Fibroblast of lung (primary cell): ENCODE data around the gene RPL39L. TPM values are rescaled to one million over a fixed set of nuclear protein-coding genes. Genes with fewer than 3 reads are reported as not detected.

ENCODE experiments used
- DNase-seq, 2 donors: peaks; one replicate each; pipeline versions ENCODE4 v3.0.0 to v3.0.0-alpha.2; 2010; ENCODE audit warnings: low read depth in 2 of 2
- H2AFZ ChIP-seq: 2 replicates; pipeline ENCODE4 v1.5.1; 2012; ENCODE audit warnings: low read length, control low read depth, inconsistent platforms
- H3K27ac ChIP-seq: 2 replicates; pipeline ENCODE4 v1.5.1; 2011; ENCODE audit warnings: low read length, control low read depth; ENCODE audit not compliant: insufficient read depth
- H3K27me3 ChIP-seq: 2 replicates; pipeline ENCODE4 v1.5.1; 2011; ENCODE audit warnings: mild to moderate bottlenecking, low read length; ENCODE audit not compliant: control insufficient read depth, insufficient read depth
- H3K36me3 ChIP-seq: 2 replicates; pipeline ENCODE4 v1.5.1; 2011; ENCODE audit warnings: low read length; ENCODE audit not compliant: control insufficient read depth, insufficient read depth
- H3K4me1 ChIP-seq: 2 replicates; pipeline ENCODE4 v1.5.1; 2011; ENCODE audit warnings: low read length; ENCODE audit not compliant: control insufficient read depth, insufficient read depth; ENCODE audit errors: extremely low read depth
- H3K4me2 ChIP-seq: 2 replicates; pipeline ENCODE4 v1.5.1; 2011; ENCODE audit warnings: low read length, control low read depth; ENCODE audit not compliant: insufficient read depth; ENCODE audit errors: extremely low read depth
- H3K4me3 ChIP-seq, 4 experiments: fragments of 200-600 bp in 1 of 4; sonication (generic) in 1 of 4; replicated peaks in 1 of 4; 2 replicates each; pipeline ENCODE4 v1.5.1; 2011 to 2016; ENCODE audit warnings: low read length in 4 of 4, low read depth in 3 of 4, mild to moderate bottlenecking in 3 of 4, control low read depth in 2 of 4, inconsistent platforms in 1 of 4, mixed read lengths in 1 of 4; ENCODE audit not compliant: insufficient read depth in 1 of 4; ENCODE audit errors: control extremely low read depth in 1 of 4
- H3K79me2 ChIP-seq: 2 replicates; pipeline ENCODE4 v1.5.1; 2012; ENCODE audit warnings: mild to moderate bottlenecking, low read length, inconsistent platforms; ENCODE audit not compliant: control insufficient read depth, insufficient read depth
- H3K9ac ChIP-seq: 2 replicates; pipeline ENCODE4 v1.5.1; 2011; ENCODE audit warnings: mild to moderate bottlenecking, low read length, control low read depth; ENCODE audit not compliant: insufficient read depth
- H3K9me3 ChIP-seq: 2 replicates; pipeline ENCODE4 v1.5.1; 2012; ENCODE audit warnings: low read depth, low read length; ENCODE audit not compliant: control insufficient read depth, insufficient read depth
- H4K20me1 ChIP-seq: 2 replicates; pipeline ENCODE4 v1.5.1; 2011; ENCODE audit warnings: low read length; ENCODE audit not compliant: control insufficient read depth, insufficient read depth; ENCODE audit errors: extremely low read depth
- CTCF ChIP-seq, 2 donors: IDR thresholded peaks in 1 of 2; conservative IDR thresholded peaks in 1 of 2; 1 replicate in 1 of 2; 2 replicates in 1 of 2; pipeline ENCODE4 v1.5.1; 2011 to 2012; ENCODE audit warnings: low read length in 2 of 2, control low read depth in 1 of 2, inconsistent platforms in 1 of 2, low read depth in 1 of 2, mild to moderate bottlenecking in 1 of 2
- EZH2 ChIP-seq: IDR thresholded peaks from 2 replicates; pipeline ENCODE4 v1.5.1; 2012; ENCODE audit warnings: low read length, control low read depth, mild to moderate bottlenecking; ENCODE audit errors: missing control alignments
- polyA plus RNA-seq, 2 donors: library from polyadenylated mRNA; depleted of rRNA in 1 of 2; stranded (reverse) in 1 of 2; unstranded in 1 of 2; fragments of >200 nt; gene quantifications; 2 replicates each; pipeline ENCODE4 v1.2.1, GENCODE V29; 2011 to 2012; ENCODE audit warnings: missing spikeins in 1 of 2
- total RNA-seq: library from RNA; depleted of rRNA; stranded (reverse); fragments of >200 nt; gene quantifications from 2 replicates; pipeline ENCODE4 v1.2.1, GENCODE V29; 2014

The RPL39L gene
- total and polyA plus RNA-seq, 2 donors (not counting 1 experiment from before 2014, with no cell fraction given): 8.4 to 26.6 TPM

- Histone ChIP-seq H3K9me3 (no peaks in the 10 kb centered on the region), H3K4me1 (no peaks in the 10 kb centered on the region), H3K27ac (no peak overlapping the region), H3K36me3 (no peaks in the 10 kb centered on the region), H2AFZ (no peak overlapping the region), H3K9ac (no peak overlapping the region), H4K20me1 (no peaks in the 10 kb centered on the region), H3K4me3 (no peak overlapping the region), H3K4me2 (no peak overlapping the region), H3K27me3 (no peaks in the 10 kb centered on the region), H3K79me2 (no peaks in the 10 kb centered on the region)
- TF ChIP-seq EZH2: no peak
- no peak for TF ChIP-seq CTCF (conservative IDR thresholded peaks at IDR 0.05 in 1 of 2, IDR thresholded peaks at IDR 0.05 in 1 of 2; ENCODE audit: low read depth in 1 of 2, low read length in 2 of 2)
- DNase-seq: no peak
These were observed 11.3 kb upstream of the RPL39L start for GRCh38 chr3:187150599-187150998.

- Histone ChIP-seq H3K4me3 (no peak overlapping the region), H3K9me3 (no peaks in the 10 kb centered on the region), H3K27ac (no peak overlapping the region), H2AFZ (no peak overlapping the region), H3K4me2 (no peak overlapping the region), H3K4me1 (no peaks in the 10 kb centered on the region), H3K9ac (no peak overlapping the region), H3K27me3 (no peaks in the 10 kb centered on the region), H3K79me2 (no peaks in the 10 kb centered on the region), H4K20me1 (no peaks in the 10 kb centered on the region), H3K36me3 (no peaks in the 10 kb centered on the region)
- TF ChIP-seq CTCF (conservative IDR thresholded peaks at IDR 0.05 in 1 of 2, IDR thresholded peaks at IDR 0.05 in 1 of 2; ENCODE audit: low read depth in 1 of 2, low read length in 2 of 2) (no peak), EZH2 (no peak)
- DNase-seq: no peak
These were observed 10.9 kb upstream of the RPL39L start for GRCh38 chr3:187150186-187150585.

- TF ChIP-seq CTCF (conservative IDR thresholded peaks at IDR 0.05 in 1 of 2, IDR thresholded peaks at IDR 0.05 in 1 of 2; ENCODE audit: low read depth in 1 of 2, low read length in 2 of 2) (no peak), EZH2 (no peak)
- H3K4me3 ChIP-seq: no peak overlapping the region
- H3K79me2 ChIP-seq: no peaks in the 10 kb centered on the region
- no peaks in the 10 kb centered on the region for H3K9me3 ChIP-seq
- no peak overlapping the region for H2AFZ ChIP-seq
- no peak overlapping the region for H3K4me2 ChIP-seq
- H3K36me3 ChIP-seq: no peaks in the 10 kb centered on the region
- no peaks in the 10 kb centered on the region for H3K27me3 ChIP-seq
- no peak overlapping the region for H3K27ac ChIP-seq
- no peak overlapping the region for H3K9ac ChIP-seq
- H4K20me1 ChIP-seq: no peaks in the 10 kb centered on the region
- no peak for DNase-seq
- H3K4me1 ChIP-seq: no peaks in the 10 kb centered on the region
These were observed 7.1 kb upstream of the RPL39L start for GRCh38 chr3:187146389-187146788.
